ENCODE measurements around the gene POU2F3. TPM values are rescaled to one million over a fixed set of nuclear protein-coding genes. Genes with fewer than 3 reads are reported as not detected.

The POU2F3 gene
- total RNA-seq, 1 donor from 2014 or later: 1.4 TPM

GRCh38 chr11:120342678-120343077 lies 102.7 kb downstream of the POU2F3 start:
- TF ChIP-seq, protein P1, sequence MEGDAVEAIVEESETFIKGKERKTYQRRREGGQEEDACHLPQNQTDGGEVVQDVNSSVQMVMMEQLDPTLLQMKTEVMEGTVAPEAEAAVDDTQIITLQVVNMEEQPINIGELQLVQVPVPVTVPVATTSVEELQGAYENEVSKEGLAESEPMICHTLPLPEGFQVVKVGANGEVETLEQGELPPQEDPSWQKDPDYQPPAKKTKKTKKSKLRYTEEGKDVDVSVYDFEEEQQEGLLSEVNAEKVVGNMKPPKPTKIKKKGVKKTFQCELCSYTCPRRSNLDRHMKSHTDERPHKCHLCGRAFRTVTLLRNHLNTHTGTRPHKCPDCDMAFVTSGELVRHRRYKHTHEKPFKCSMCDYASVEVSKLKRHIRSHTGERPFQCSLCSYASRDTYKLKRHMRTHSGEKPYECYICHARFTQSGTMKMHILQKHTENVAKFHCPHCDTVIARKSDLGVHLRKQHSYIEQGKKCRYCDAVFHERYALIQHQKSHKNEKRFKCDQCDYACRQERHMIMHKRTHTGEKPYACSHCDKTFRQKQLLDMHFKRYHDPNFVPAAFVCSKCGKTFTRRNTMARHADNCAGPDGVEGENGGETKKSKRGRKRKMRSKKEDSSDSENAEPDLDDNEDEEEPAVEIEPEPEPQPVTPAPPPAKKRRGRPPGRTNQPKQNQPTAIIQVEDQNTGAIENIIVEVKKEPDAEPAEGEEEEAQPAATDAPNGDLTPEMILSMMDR (conservative IDR thresholded peaks at IDR 0.05; ENCODE audit: low read depth, low read length): no peak
- H3K4me3 ChIP-seq (ENCODE audit: low read depth, low read length): no peak overlapping the region
- no peak for DNase-seq (ENCODE audit: low read depth)

DNA sequence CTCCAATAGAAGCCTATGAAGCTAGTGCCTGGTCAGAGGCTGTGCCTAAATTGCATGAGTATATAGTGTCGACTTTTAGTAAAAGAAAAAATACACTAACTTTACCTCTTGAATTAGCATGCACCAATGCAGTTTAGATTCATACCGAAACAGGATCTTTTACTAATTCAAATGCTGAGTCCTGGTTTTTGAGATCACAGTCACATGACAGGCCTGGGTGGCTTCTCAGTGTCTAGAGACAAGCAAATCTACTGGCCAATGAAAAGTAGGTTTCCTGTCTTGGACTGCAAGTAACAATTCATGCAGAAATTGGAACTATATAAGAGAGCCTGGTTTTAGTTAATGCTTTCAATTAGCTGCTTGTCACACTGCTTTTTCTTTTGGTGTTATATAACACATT lies 103.5 kb downstream of the POU2F3 start:
- TF ChIP-seq, protein P1 (conservative IDR thresholded peaks at IDR 0.05; ENCODE audit: low read depth, low read length): no peak
- no peak for DNase-seq (ENCODE audit: low read depth)
- H3K4me3 ChIP-seq (ENCODE audit: low read depth, low read length): no peak overlapping the region

- no peak for DNase-seq (ENCODE audit: low read depth)
- no peak overlapping the region for H3K4me3 ChIP-seq (ENCODE audit: low read depth, low read length)
- TF ChIP-seq, protein P1 (conservative IDR thresholded peaks at IDR 0.05; ENCODE audit: low read depth, low read length): no peak
These were observed 104.5 kb downstream of the POU2F3 start for GRCh38 chr11:120344302-120345004.

DNA sequence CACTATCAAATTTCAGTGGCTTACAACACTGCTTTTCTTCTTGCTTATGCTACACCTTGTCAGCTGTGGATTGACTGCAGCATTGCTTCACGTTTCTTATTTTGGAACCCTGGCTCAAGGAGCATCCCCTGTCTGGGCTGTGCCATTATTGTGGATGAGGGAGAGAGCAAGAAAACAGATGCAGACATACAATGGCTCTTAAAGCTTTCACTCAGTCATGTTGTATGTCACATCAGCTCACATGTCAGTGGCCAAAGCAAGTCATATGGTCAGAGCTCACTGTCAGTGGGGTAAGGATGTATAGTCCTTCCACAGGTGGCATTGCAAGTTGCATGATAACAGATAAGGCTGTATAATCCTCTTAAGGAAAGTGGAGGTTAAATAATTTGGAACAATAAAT lies 106.3 kb downstream of the POU2F3 start:
- DNase-seq (ENCODE audit: low read depth): no peak
- no peak overlapping the region for H3K4me3 ChIP-seq (ENCODE audit: low read depth, low read length)
- TF ChIP-seq, protein P1 (conservative IDR thresholded peaks at IDR 0.05; ENCODE audit: low read depth, low read length): no peak

DNA sequence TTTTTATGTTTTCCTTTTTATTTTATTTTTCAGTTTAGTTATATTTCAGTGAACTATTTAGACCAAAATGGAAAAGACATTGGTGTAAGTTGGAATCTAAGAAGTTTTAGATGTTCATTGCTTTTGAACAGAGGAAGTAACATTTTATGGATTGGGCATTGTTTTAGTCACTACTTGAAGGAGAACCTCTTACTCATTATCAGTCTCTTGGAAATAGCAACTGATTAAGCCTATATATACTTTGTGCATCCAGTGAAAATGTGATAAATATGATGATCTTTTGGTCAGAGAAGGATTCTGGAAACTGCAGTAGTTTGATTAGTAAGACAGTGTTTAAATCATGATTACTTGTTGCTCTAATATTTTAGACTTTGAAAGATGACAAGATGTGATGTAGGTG lies 110.7 kb downstream of the POU2F3 start:
- no peak overlapping the region for H3K4me3 ChIP-seq (ENCODE audit: low read depth, low read length)
- no peak for DNase-seq (ENCODE audit: low read depth)
- TF ChIP-seq, protein P1 (conservative IDR thresholded peaks at IDR 0.05; ENCODE audit: low read depth, low read length): no peak

DNA sequence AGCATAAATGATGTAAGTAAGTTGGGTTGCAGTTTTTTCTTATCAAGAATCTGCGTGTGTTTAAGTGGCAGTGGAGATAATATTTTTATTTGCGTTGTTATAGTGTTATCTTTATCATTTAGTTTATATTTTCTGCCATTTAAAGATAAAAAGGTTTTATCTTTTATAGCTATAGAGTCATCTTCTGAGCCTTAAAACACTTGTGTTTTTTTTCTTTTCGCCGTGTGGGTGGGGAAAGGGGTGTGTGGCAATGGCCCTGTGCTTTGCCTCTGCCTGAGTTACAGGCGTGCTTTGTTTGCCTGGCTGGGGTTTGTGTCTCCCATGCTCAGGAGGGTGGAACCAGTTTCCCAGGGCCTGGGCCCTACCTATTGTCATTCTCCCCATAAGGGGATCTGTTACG lies 112.5 kb downstream of the POU2F3 start:
- no peak for DNase-seq (ENCODE audit: low read depth)
- TF ChIP-seq, protein P1 (conservative IDR thresholded peaks at IDR 0.05; ENCODE audit: low read depth, low read length): no peak
- H3K4me3 ChIP-seq (ENCODE audit: low read depth, low read length): no peak overlapping the region

DNA sequence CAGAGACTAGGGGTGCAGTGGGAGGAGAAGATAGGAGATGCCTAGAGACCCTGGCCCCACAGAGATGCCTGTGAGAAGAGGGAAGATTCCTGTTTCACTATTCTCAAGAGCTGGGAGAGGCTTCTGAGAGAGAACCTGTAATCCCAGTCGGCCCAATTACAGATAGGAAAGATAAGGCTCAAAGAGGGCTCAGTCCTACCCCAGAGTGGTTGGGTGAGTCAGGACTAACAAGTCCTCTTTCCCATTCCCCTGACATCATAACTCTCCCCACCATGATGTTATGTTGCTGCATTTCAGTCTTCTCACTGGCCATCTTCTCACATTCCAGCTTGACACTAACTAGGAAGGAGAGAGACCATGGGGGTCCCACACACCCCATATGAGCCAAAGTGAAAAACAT lies 114.1 kb downstream of the POU2F3 start:
- DNase-seq (ENCODE audit: low read depth): no peak
- no peak overlapping the region for H3K4me3 ChIP-seq (ENCODE audit: low read depth, low read length)
- TF ChIP-seq, protein P1 (conservative IDR thresholded peaks at IDR 0.05; ENCODE audit: low read depth, low read length): no peak

All from epithelial cell of proximal tubule (primary cell).